IMR-90 (cell line): Measurements from ENCODE around the gene LIPN. TPM values are rescaled to one million over a fixed set of nuclear protein-coding genes. Genes with fewer than 3 reads are reported as not detected.

Source experiments
- ATAC-seq: fragments of 200-7000 bp; cut with Tn5 transposase; 2 replicates; pipeline ENCODE4 v1.9.1; 2020; ENCODE audit warnings: low read depth, mild to moderate bottlenecking, moderate library complexity
- BruUV-seq: library from RNA; stranded (reverse); fragments of 400-500 nt; replicated peaks from 2 replicates; lab custom pipeline; 2021; lab: Mats Ljungman, UMichigan
- CTCF ChIA-PET: fragments of 300-600 bp; formaldehyde crosslinking; extraction: SDS; loops from one replicate; lab custom pipeline; 2021; ENCODE audit warnings: antibody characterized with exemption; lab: Yijun Ruan, JAX
- POLR2A ChIA-PET: fragments of 300-600 bp; sonication (Branson Sonifier 250); formaldehyde crosslinking; loops from one replicate; lab custom pipeline; 2022; ENCODE audit warnings: antibody characterized with exemption; ENCODE audit not compliant: unreplicated experiment; lab: Charles Lee
- DNase-seq: peaks from one replicate; pipeline ENCODE4 v3.0.0; 2013
- H2AFZ ChIP-seq: replicated peaks from 2 replicates; pipeline ENCODE3; 2013; ENCODE audit warnings: low read length, mild to moderate bottlenecking; ENCODE audit not compliant: poor library complexity
- H2AK5ac ChIP-seq: 2 replicates; pipeline ENCODE4 v1.6.1; 2013; ENCODE audit warnings: low read depth, low read length, inconsistent platforms
- H2AK9ac ChIP-seq: replicated peaks from 2 replicates; pipeline ENCODE3; 2013; ENCODE audit warnings: mild to moderate bottlenecking, low read depth, low read length, moderate library complexity; ENCODE audit not compliant: poor library complexity
- H2BK120ac ChIP-seq: 2 replicates; pipeline ENCODE4 v1.6.1; 2013; ENCODE audit warnings: low read depth, low read length, inconsistent platforms
- H2BK15ac ChIP-seq: 3 replicates; pipeline ENCODE4 v1.6.1; 2013; ENCODE audit warnings: low read depth, low read length, inconsistent platforms
- H2BK20ac ChIP-seq: 2 replicates; pipeline ENCODE4 v1.6.1; 2013; ENCODE audit warnings: low read depth, mild to moderate bottlenecking, inconsistent platforms, low read length, moderate library complexity
- H2BK5ac ChIP-seq: 2 replicates; pipeline ENCODE4 v1.6.1; 2013; ENCODE audit warnings: mild to moderate bottlenecking, low read depth, low read length, inconsistent platforms; ENCODE audit not compliant: poor library complexity, severe bottlenecking
- H3K14ac ChIP-seq: replicated peaks from 2 replicates; pipeline ENCODE4 v1.6.1; 2013; ENCODE audit warnings: low read depth, low read length, inconsistent platforms
- H3K18ac ChIP-seq: 2 replicates; pipeline ENCODE4 v1.6.1; 2013; ENCODE audit warnings: low read depth, low read length, control low read depth
- H3K23ac ChIP-seq: 2 replicates; pipeline ENCODE4 v1.6.1; 2013; ENCODE audit warnings: low read depth, low read length, inconsistent platforms
- H3K27ac ChIP-seq: 2 replicates; pipeline ENCODE4 v1.5.1; 2013; ENCODE audit warnings: mild to moderate bottlenecking, control low read depth, low read length; ENCODE audit not compliant: insufficient read depth
- H3K27me3 ChIP-seq: 2 replicates; pipeline ENCODE4 v1.6.1; 2013; ENCODE audit warnings: low read length; ENCODE audit not compliant: control insufficient read depth, insufficient read depth
- H3K36me3 ChIP-seq: 2 replicates; pipeline ENCODE4 v1.6.1; 2013; ENCODE audit warnings: low read length, mixed read lengths; ENCODE audit not compliant: control insufficient read depth, insufficient read depth
- H3K4ac ChIP-seq: 2 replicates; pipeline ENCODE4 v1.6.1; 2013; ENCODE audit warnings: low read depth, low read length, inconsistent platforms
- H3K4me1 ChIP-seq: 2 replicates; pipeline ENCODE4 v1.6.1; 2013; ENCODE audit warnings: low read length, mixed read lengths; ENCODE audit not compliant: control insufficient read depth, insufficient read depth
- H3K4me2 ChIP-seq: 2 replicates; pipeline ENCODE4 v1.6.1; 2013; ENCODE audit warnings: low read depth, mild to moderate bottlenecking, control low read depth, low read length, moderate library complexity
- H3K4me3 ChIP-seq: 2 replicates; pipeline ENCODE4 v1.5.1; 2013; ENCODE audit warnings: low read depth, mild to moderate bottlenecking, control low read depth, low read length, moderate library complexity; ENCODE audit not compliant: insufficient read depth
- H3K56ac ChIP-seq: 2 replicates; pipeline ENCODE4 v1.6.1; 2013; ENCODE audit warnings: low read length, inconsistent platforms; ENCODE audit not compliant: insufficient read depth; ENCODE audit errors: extremely low read depth
- H3K79me1 ChIP-seq, 2 experiments: 2 replicates each; pipeline ENCODE4 v1.6.1; 2013; ENCODE audit warnings: low read length in 2 of 2, inconsistent platforms in 1 of 2, low read depth in 1 of 2
- H3K9ac ChIP-seq: 2 replicates; pipeline ENCODE4 v1.6.1; 2013; ENCODE audit warnings: low read depth, low read length, control low read depth
- H3K9me1 ChIP-seq: 2 replicates; pipeline ENCODE4 v1.6.1; 2013; ENCODE audit warnings: low read length, inconsistent platforms; ENCODE audit not compliant: insufficient read depth
- H3K9me3 ChIP-seq: 2 replicates; pipeline ENCODE4 v1.6.1; 2013; ENCODE audit warnings: low read length; ENCODE audit not compliant: control insufficient read depth, insufficient read depth
- H4K20me1 ChIP-seq: 2 replicates; pipeline ENCODE4 v1.6.1; 2013; ENCODE audit warnings: low read length, inconsistent platforms; ENCODE audit not compliant: insufficient read depth
- H4K5ac ChIP-seq: 2 replicates; pipeline ENCODE4 v1.6.1; 2013; ENCODE audit warnings: mild to moderate bottlenecking, low read depth, low read length, control low read depth
- H4K8ac ChIP-seq, 2 experiments: 2 replicates each; pipeline ENCODE4 v1.6.1; 2013; ENCODE audit warnings: low read depth in 2 of 2, low read length in 2 of 2, control low read depth in 1 of 2, inconsistent platforms in 1 of 2
- H4K91ac ChIP-seq: 2 replicates; pipeline ENCODE4 v1.6.1; 2013; ENCODE audit warnings: low read depth, low read length, inconsistent platforms; ENCODE audit not compliant: insufficient read depth
- CEBPB ChIP-seq: IDR thresholded peaks from 2 replicates; pipeline ENCODE4 v1.6.1; 2012; ENCODE audit warnings: low read depth, low read length, improper control_type of control experiment
- RAD21 ChIP-seq: IDR thresholded peaks from 2 replicates; pipeline ENCODE4 v1.6.1; 2012; ENCODE audit warnings: low read length, improper control_type of control experiment
- WGBS, 2 experiments: methylation state at CpG; one replicate each; pipeline versions ENCODE4 v1.1.5 to v1.1.7; 2013; ENCODE audit warnings: missing lambda C conversion rate in 2 of 2; ENCODE audit not compliant: insufficient read length in 1 of 2; ENCODE audit errors: extremely low coverage in 2 of 2; 5-methylcytosine and 5-hydroxymethylcytosine counted together
- dilution Hi-C: fragments of 300-500 bp; cut with HindIII; formaldehyde crosslinking; loops from one replicate; pipeline ENCODE4 v1.14.3; 2018; ENCODE audit warnings: low sequenced_read_pairs; ENCODE audit not compliant: unreplicated experiment
- in situ Hi-C: fragments of 300-500 bp; cut with MboI; formaldehyde crosslinking; loops from 3 replicates; pipeline ENCODE4 v1.14.3; 2019; ENCODE audit warnings: low sequenced_read_pairs, inconsistent platforms, mixed read lengths
- intact Hi-C: fragments of 100-400 bp; cut with micrococcal nuclease; formaldehyde crosslinking; loops from 2 replicates; pipeline ENCODE4 v1.10.0; 2022
- polyA plus RNA-seq, 3 experiments: library from polyadenylated mRNA; depleted of rRNA; stranded (reverse); fragments of >200 nt; gene quantifications; 2 replicates each; pipeline ENCODE4 v1.2.3, GENCODE V29; 2012; ENCODE audit warnings: low replicate concordance in 1 of 3
- total RNA-seq: library from RNA; depleted of rRNA; stranded (reverse); fragments of >200 nt; gene quantifications from 2 replicates; pipeline ENCODE4 v1.2.3, GENCODE V29; 2012

The LIPN gene
- total and polyA plus RNA-seq, 2 of the 4 experiments (the other 2 are of a cell fraction): not detected

- Histone ChIP-seq H2AK5ac (no peak overlapping the region), H3K9me1 (0 out of 2 replicates have a peak, but pooled peaks cover 5% of the 10 kb centered on the region), H2BK20ac (no peak overlapping the region), H3K4me2 (no peak overlapping the region), H2BK120ac (no peak overlapping the region), H3K18ac (no peak overlapping the region), H3K79me1 (no peaks in the 10 kb centered on the region), H4K91ac (no peak overlapping the region), H3K23ac (no peak overlapping the region), H3K4me1 (peaks cover 1% of the 10 kb centered on the region; the same call in 1 of the 2 replicates), H2BK5ac (no peak overlapping the region), H2AK9ac (no peak overlapping the region), H3K9me3 (no peaks in the 10 kb centered on the region), H3K14ac (no peak overlapping the region), H3K27ac (no peak overlapping the region), H3K4ac (no peak overlapping the region), H2BK15ac (no peak overlapping the region), H4K20me1 (no peaks in the 10 kb centered on the region), H3K56ac (no peak overlapping the region), H2AFZ (no peak overlapping the region), H3K4me3 (no peak overlapping the region), H4K8ac (no peak overlapping the region), H3K36me3 (no peaks in the 10 kb centered on the region), H3K27me3 (peaks cover 5% of the 10 kb centered on the region; the same call in 1 of the 2 replicates), H3K9ac (no peak overlapping the region), H4K5ac (no peak overlapping the region)
- peak; percentile 51 for ATAC-seq
- WGBS, 2 experiments: no CpG with 5 or more reads among the region's 4 CpGs
- no TSS peak for BruUV-seq
- in situ Hi-C loops: no loop called here
- ChIA-PET POLR2A (no interaction called here), CTCF (interaction anchor here (1.3 kb wide), 1 partner anchor 32 kb away, joined by 3 read pairs; the partner anchor contains the start of gene LIPN)
- intact Hi-C loops: no loop called here
- peak; percentile 45 for DNase-seq
- no peak for TF ChIP-seq RAD21
- peak; percentile 91 for TF ChIP-seq CEBPB
- dilution Hi-C loops: no loop called here
Measured at GRCh38 chr10:88792661-88793060, 32.8 kb downstream of the LIPN start.
